GM10266 (cell line): ENCODE results near the gene ZNF714.

Experiments
- DNase-seq: peaks from one replicate; pipeline ENCODE4 v3.0.0; 2012; ENCODE audit errors: extremely low spot score
- CTCF ChIP-seq: IDR thresholded peaks from 2 replicates; pipeline ENCODE4 v1.5.1; 2012; ENCODE audit warnings: mild to moderate bottlenecking, low read depth; ENCODE audit not compliant: control insufficient read depth, insufficient read depth; ENCODE audit errors: missing control alignments

The ZNF714 gene

GRCh38 chr19:21087871-21088270 lies 5.9 kb downstream of the ZNF714 start:
- TF ChIP-seq CTCF: no peak
- DNase-seq: no peak

- DNase-seq: no peak
- TF ChIP-seq CTCF: no peak
Measured at GRCh38 chr19:21092109-21092508, 10.1 kb downstream of the ZNF714 start.

- DNase-seq: no peak
- no peak for TF ChIP-seq CTCF
Measured at GRCh38 chr19:21094347-21095025, 12.5 kb downstream of the ZNF714 start.

GRCh38 chr19:21098291-21098690 lies 16.3 kb downstream of the ZNF714 start:
- DNase-seq: no peak
- TF ChIP-seq CTCF: no peak

- no peak for DNase-seq
- TF ChIP-seq CTCF: no peak
Measured at GRCh38 chr19:21101521-21102242, 19.7 kb downstream of the ZNF714 start.

- TF ChIP-seq CTCF: no peak
- no peak for DNase-seq
Measured at GRCh38 chr19:21109116-21109515, 27.1 kb downstream of the ZNF714 start.

GRCh38 chr19:21110183-21110582 lies 28.2 kb downstream of the ZNF714 start:
- TF ChIP-seq CTCF: no peak
- DNase-seq: no peak
